Ovary (tissue), 9 donors: ENCODE results near the gene TAS1R1. TPM values are rescaled to one million over a fixed set of nuclear protein-coding genes. Genes with fewer than 3 reads are reported as not detected.

Experiments used
- DNase-seq, 5 donors: peaks; one replicate each; pipeline ENCODE4 v3.0.0-alpha.2; 2019 to 2020
- H3K27ac ChIP-seq, 2 donors: fragments of 200-600 bp; one replicate each; pipeline versions ENCODE4 v1.5.1 to v1.8.0; 2019 to 2022
- H3K27me3 ChIP-seq: fragments of 200-600 bp; one replicate; pipeline ENCODE4 v1.8.0; 2022
- H3K36me3 ChIP-seq: fragments of 200-600 bp; sonication (generic); one replicate; pipeline ENCODE4 v1.5.1; 2019
- H3K4me1 ChIP-seq: one replicate; pipeline ENCODE4 v1.8.1; 2013; ENCODE audit warnings: mild to moderate bottlenecking, moderate library complexity; ENCODE audit not compliant: insufficient read depth
- H3K4me3 ChIP-seq: fragments of 200-600 bp; sonication (generic); one replicate; pipeline ENCODE4 v1.5.1; 2017
- H3K9me3 ChIP-seq, 2 donors: fragments of 200-600 bp in 1 of 2; sonication (generic) in 1 of 2; one replicate each; pipeline versions ENCODE4 v1.5.1 to v1.8.1; 2013 to 2019; ENCODE audit warnings: mild to moderate bottlenecking in 1 of 2, moderate library complexity in 1 of 2
- CTCF ChIP-seq, 3 donors: fragments of 450-650 bp in 2 of 3; fragments of 200-600 bp in 1 of 3; IDR thresholded peaks; one replicate each; pipeline versions ENCODE4 v1.5.1 to v1.8.0; 2016 to 2022; ENCODE audit warnings: antibody characterized with exemption in 3 of 3, mild to moderate bottlenecking in 1 of 3
- EP300 ChIP-seq: sonication (generic); formaldehyde crosslinking; IDR thresholded peaks from one replicate; pipeline ENCODE4 v1.6.1; 2017; ENCODE audit warnings: antibody characterized with exemption
- POLR2A ChIP-seq: fragments of 450-650 bp; IDR thresholded peaks from one replicate; pipeline ENCODE4 v1.6.1; 2017; ENCODE audit warnings: antibody characterized with exemption, mild to moderate bottlenecking, moderate library complexity
- WGBS, 3 donors: extraction: QIAGEN DNeasy Blood & Tissue Kit in 1 of 3; methylation state at CpG; one replicate each; pipeline versions ENCODE4 v1.1.5 to v1.1.7; 2013 to 2017; 5-methylcytosine and 5-hydroxymethylcytosine counted together
- intact Hi-C, 4 donors: fragments of 100-400 bp; cut with DNase I; formaldehyde crosslinking; loops; one replicate each; pipeline versions ENCODE4 v1.11.0 to v1.15.1; 2022 to 2023
- polyA plus RNA-seq, 2 donors: library from polyadenylated mRNA; stranded (reverse); fragments of 200-250 nt in 1 of 2; fragments of 350-450 nt in 1 of 2; fragmentation: Illumina TruSeq in 1 of 2; extraction: RNeasy Lipid Tissue Mini Kit (QIAGEN cat#74804) in 1 of 2; gene quantifications; one replicate each; pipeline ENCODE4 v1.2.3, GENCODE V29; 2013 to 2014
- total RNA-seq, 7 donors: library from RNA; depleted of rRNA in 2 of 7; stranded (reverse); fragments of >200 nt in 2 of 7; fragmentation: NEBNext Ultra II Directional in 3 of 7; extraction: Animal tissue kit (Norgen Biotek cat#: 25700) in 3 of 7; gene quantifications; one replicate each; pipeline versions ENCODE4 v1.1.0 to v1.2.4, GENCODE V29; 2016 to 2023
- donor health status: DM: no; HTN: no; CAD: no; lungs with moderate emphysema.
- donor health status: DM: no; HTN: no; CAD: no.
- donor health status: Bipolar disorder and iron deficiency.
- donor health status: DM: yes; HTN: yes; CAD: no.
- donor health status: DM: no; HTN: no; CAD: no.
- donor health status: DM: yes; HTN: yes; CAD: no.

TAS1R1 gene
- total and polyA plus RNA-seq, 9 donors, result 0.20 to 0.74 (median 0.33) TPM; not detected in 3

GRCh38 chr1:6569033-6569432 lies 13.9 kb downstream of the TAS1R1 start:
- Histone ChIP-seq H3K4me1 (no peaks in the 10 kb centered on the region), H3K4me3 (no peak overlapping the region), H3K36me3 (no peaks in the 10 kb centered on the region), H3K27ac (no peak overlapping the region), H3K9me3 (no peaks in the 10 kb centered on the region), H3K27me3 (no peaks in the 10 kb centered on the region)
- WGBS, 3 donors, result 89 to 91% (median 91%) methylated on average over 11 of the region's 11 CpGs
- intact Hi-C loops, result loop anchor here in 1 of 4 donors (10.0 kb wide), 1 partner anchor 76 kb away; no protein-coding TSS in a partner anchor
- TF ChIP-seq EP300, result no peak
- no peak for TF ChIP-seq CTCF (IDR thresholded peaks at IDR 0.05)
- DNase-seq, result no peak

- TF ChIP-seq POLR2A (no peak), EP300 (no peak)
- H3K9me3 ChIP-seq, result no peaks in the 10 kb centered on the region
- intact Hi-C loops, result no loop called here
- no peak overlapping the region for H3K4me3 ChIP-seq
- H3K27me3 ChIP-seq, result no peaks in the 10 kb centered on the region
- H3K36me3 ChIP-seq, result no peaks in the 10 kb centered on the region
- no peaks in the 10 kb centered on the region for H3K4me1 ChIP-seq
- no peak overlapping the region for H3K27ac ChIP-seq
- DNase-seq, result no peak
- WGBS, 3 donors, result 38 to 40% (median 39%) methylated on average over 3 of the region's 3 CpGs
Measured at GRCh38 chr1:6570100-6570499, 15.0 kb downstream of the TAS1R1 start.

- WGBS, 3 donors, result 70 to 73% (median 70%) methylated on average over 5 of the region's 5 CpGs
- TF ChIP-seq EP300 (no peak), CTCF (IDR thresholded peaks at IDR 0.05) (no peak), POLR2A (no peak)
- intact Hi-C loops, result no loop called here
Measured at GRCh38 chr1:6570987-6571386, 15.9 kb downstream of the TAS1R1 start.

GRCh38 chr1:6572653-6573383 lies 17.7 kb downstream of the TAS1R1 start:
- TF ChIP-seq POLR2A (no peak), EP300 (no peak), CTCF (IDR thresholded peaks at IDR 0.05) (no peak)

More at GRCh38 chr1:6570987-6571386, 15.9 kb downstream of the TAS1R1 start:
- Histone ChIP-seq H3K4me3 (no peak overlapping the region), H3K27ac (no peak overlapping the region), H3K9me3 (no peaks in the 10 kb centered on the region), H3K4me1 (no peaks in the 10 kb centered on the region), H3K27me3 (no peaks in the 10 kb centered on the region), H3K36me3 (no peaks in the 10 kb centered on the region)
- no peak for DNase-seq

GRCh38 chr1:6574025-6574620 lies 19.0 kb downstream of the TAS1R1 start:
- no peak overlapping the region for H3K27ac ChIP-seq
- no peaks in the 10 kb centered on the region for H3K36me3 ChIP-seq
- intact Hi-C loops, result no loop called here
- H3K4me1 ChIP-seq, result no peaks in the 10 kb centered on the region
- 74 to 78% (median 75%) methylated on average over 8 of the region's 8 CpGs for WGBS, 3 donors
- H3K4me3 ChIP-seq, result no peak overlapping the region
- no peaks in the 10 kb centered on the region for H3K27me3 ChIP-seq
- TF ChIP-seq POLR2A, result no peak
- no peak for TF ChIP-seq CTCF (IDR thresholded peaks at IDR 0.05)
- TF ChIP-seq EP300, result no peak
- no peaks in the 10 kb centered on the region for H3K9me3 ChIP-seq
- no peak for DNase-seq

More at GRCh38 chr1:6572653-6573383, 17.7 kb downstream of the TAS1R1 start:
- no peaks in the 10 kb centered on the region for H3K27me3 ChIP-seq
- intact Hi-C loops, result no loop called here
- H3K27ac ChIP-seq, result no peak overlapping the region
- no peak overlapping the region for H3K4me3 ChIP-seq
- H3K4me1 ChIP-seq, result no peaks in the 10 kb centered on the region
- DNase-seq, result no peak
- no peaks in the 10 kb centered on the region for H3K9me3 ChIP-seq
- no peaks in the 10 kb centered on the region for H3K36me3 ChIP-seq
- 61 to 80% (median 69%) methylated on average over 12 of the region's 12 CpGs for WGBS, 3 donors
